BJ (cell line): ENCODE data around the gene TCF4. TPM values are rescaled to one million over a fixed set of nuclear protein-coding genes. Genes with fewer than 3 reads are reported as not detected.

Source experiments
- CTCF ChIA-PET: fragments of 350-600 bp; formaldehyde crosslinking; extraction: SDS; loops from one replicate; lab custom pipeline; 2021; ENCODE audit warnings: antibody characterized with exemption, inconsistent platforms; lab: Yijun Ruan, JAX
- POLR2A ChIA-PET: fragments of 300-600 bp; sonication (Branson Sonifier 250); formaldehyde crosslinking; extraction: SDS; loops from one replicate; lab custom pipeline; 2021; ENCODE audit warnings: antibody characterized with exemption; lab: Charles Lee
- DNase-seq: peaks from one replicate; pipeline ENCODE4 v3.0.0-alpha.2; 2011; ENCODE audit warnings: low read depth
- H3K27me3 ChIP-seq: 2 replicates; pipeline ENCODE4 v1.6.0; 2011; ENCODE audit warnings: low read length; ENCODE audit not compliant: control insufficient read depth, insufficient read depth
- H3K36me3 ChIP-seq: 2 replicates; pipeline ENCODE4 v1.5.1; 2011; ENCODE audit warnings: low read length; ENCODE audit not compliant: control insufficient read depth, insufficient read depth
- H3K4me3 ChIP-seq: 2 replicates; pipeline ENCODE4 v1.5.1; 2011; ENCODE audit warnings: low read depth, mild to moderate bottlenecking, control low read depth, low read length
- polyA plus RNA-seq: library from polyadenylated mRNA; depleted of rRNA; stranded (reverse); fragments of >200 nt; gene quantifications from 2 replicates; pipeline ENCODE4 v1.2.3, GENCODE V29; 2011
- TF ChIP-seq, protein P1 (sequence below): IDR thresholded peaks from 2 replicates; pipeline ENCODE4 v1.5.1; 2011; ENCODE audit warnings: low read depth, mild to moderate bottlenecking, control low read depth, inconsistent platforms, low read length, moderate library complexity; ENCODE audit not compliant: insufficient read depth

The TCF4 gene
- polyA plus RNA-seq, 1 experiment = 65.8 TPM

DNA sequence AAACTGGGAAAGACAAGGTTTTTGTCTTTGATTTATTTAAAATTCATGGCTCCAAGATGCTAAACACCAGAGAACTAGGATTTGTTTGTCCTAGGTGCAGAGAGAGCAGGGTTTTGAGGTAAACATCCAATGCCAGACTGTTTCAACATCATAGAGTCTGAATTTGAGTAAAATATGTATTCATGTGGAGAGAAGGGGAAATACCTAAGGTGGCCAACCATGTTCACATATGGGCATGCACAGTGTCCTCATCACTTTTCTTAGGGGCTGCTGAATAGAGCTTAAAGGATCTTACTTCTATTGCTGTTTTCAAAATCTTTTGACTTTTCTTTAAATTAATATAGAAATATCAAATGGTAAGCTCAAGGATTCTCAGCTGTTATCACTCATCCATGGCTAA is 341.7 kb downstream of the TCF4 start:
- ChIA-PET POLR2A (no interaction called here), CTCF (no interaction called here)
- Histone ChIP-seq H3K36me3 (no peaks in the 10 kb centered on the region; the same call in 1 of the 2 replicates), H3K4me3 (no peak overlapping the region), H3K27me3 (no peaks in the 10 kb centered on the region)
- TF ChIP-seq, protein P1, sequence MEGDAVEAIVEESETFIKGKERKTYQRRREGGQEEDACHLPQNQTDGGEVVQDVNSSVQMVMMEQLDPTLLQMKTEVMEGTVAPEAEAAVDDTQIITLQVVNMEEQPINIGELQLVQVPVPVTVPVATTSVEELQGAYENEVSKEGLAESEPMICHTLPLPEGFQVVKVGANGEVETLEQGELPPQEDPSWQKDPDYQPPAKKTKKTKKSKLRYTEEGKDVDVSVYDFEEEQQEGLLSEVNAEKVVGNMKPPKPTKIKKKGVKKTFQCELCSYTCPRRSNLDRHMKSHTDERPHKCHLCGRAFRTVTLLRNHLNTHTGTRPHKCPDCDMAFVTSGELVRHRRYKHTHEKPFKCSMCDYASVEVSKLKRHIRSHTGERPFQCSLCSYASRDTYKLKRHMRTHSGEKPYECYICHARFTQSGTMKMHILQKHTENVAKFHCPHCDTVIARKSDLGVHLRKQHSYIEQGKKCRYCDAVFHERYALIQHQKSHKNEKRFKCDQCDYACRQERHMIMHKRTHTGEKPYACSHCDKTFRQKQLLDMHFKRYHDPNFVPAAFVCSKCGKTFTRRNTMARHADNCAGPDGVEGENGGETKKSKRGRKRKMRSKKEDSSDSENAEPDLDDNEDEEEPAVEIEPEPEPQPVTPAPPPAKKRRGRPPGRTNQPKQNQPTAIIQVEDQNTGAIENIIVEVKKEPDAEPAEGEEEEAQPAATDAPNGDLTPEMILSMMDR = no peak
- no peak for DNase-seq

DNA sequence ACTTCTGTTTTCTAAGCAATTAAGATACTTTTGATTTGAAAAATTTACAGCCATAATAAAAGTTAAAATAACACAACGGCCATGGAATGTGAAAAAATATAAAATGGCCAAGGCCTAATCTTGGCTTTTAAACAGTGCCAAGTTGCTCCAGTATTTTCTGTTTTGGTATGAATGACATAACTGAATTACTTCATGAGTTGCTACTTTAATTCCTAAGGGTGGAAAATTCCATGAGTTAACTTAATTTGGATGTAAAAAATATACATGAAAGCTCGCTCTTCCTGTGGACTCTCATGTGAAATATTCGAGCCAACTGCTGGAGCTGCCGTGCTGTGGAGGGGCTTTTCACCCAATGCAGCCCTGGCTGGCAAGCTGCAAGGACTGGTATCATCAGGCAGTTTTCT is 342.8 kb downstream of the TCF4 start:
- ChIA-PET CTCF (interaction anchor here (0.8 to 2.3 kb wide), 3 partner anchors 11 to 149 kb away, joined by 3 to 16 read pairs (median 3); no protein-coding TSS in a partner anchor), POLR2A (interaction anchor here (0.7 kb wide), 1 partner anchor 318 kb away, joined by 3 read pairs; no protein-coding TSS in a partner anchor)
- Histone ChIP-seq H3K27me3 (no peaks in the 10 kb centered on the region), H3K4me3 (no peak overlapping the region), H3K36me3 (no peaks in the 10 kb centered on the region; the same call in 1 of the 2 replicates)
- no peak for DNase-seq
- TF ChIP-seq, protein P1 = no peak

DNA sequence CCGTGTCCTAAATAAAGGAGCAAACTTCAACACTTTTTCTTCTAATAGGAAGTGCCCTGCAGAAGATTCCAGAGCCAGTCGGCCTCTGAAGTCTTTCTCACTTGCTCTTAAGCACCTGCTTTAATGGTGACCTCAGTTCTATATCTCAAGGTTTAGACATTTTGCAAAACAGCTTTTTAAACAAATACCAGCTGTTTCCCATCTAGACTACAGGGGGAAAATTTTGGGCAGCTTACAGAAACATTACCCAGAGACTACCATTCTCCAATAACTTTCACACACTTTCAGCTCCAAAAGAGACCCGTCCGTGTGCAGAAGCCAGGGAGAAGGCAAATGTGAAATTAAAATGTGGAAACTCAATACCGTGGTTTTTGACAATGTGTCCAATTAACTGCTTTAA is 343.4 kb downstream of the TCF4 start:
- no peak overlapping the region for H3K4me3 ChIP-seq
- TF ChIP-seq, protein P1 = no peak
- no peaks in the 10 kb centered on the region; the same call in 1 of the 2 replicates for H3K36me3 ChIP-seq
- H3K27me3 ChIP-seq = no peaks in the 10 kb centered on the region
- ChIA-PET CTCF (interaction anchor here (0.6 to 2.3 kb wide), 4 partner anchors 10 to 262 kb away, joined by 3 to 16 read pairs (median 3); no protein-coding TSS in a partner anchor), POLR2A (interaction anchor here (0.7 kb wide), 1 partner anchor 318 kb away, joined by 3 read pairs; no protein-coding TSS in a partner anchor)
- no peak for DNase-seq

DNA sequence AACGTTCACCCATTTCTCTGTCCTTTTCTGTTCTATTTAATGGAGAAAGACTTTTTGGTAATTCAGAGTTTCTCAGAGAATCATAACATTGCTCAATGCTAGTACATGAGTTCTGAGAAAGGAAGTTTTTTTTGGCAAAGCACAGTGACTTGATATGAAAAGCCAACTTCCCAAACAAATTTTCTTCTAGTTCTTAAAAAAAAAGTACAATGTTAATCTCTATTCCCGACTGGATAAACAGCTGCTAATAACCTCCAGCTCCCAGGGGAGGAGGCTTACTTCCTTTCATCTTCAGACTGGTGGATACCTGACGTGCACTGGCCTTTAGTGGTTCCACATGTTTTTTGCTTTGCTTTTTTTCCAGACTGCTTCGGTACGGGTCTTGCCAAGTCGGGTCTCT is 344.1 kb downstream of the TCF4 start:
- ChIA-PET POLR2A (no interaction called here), CTCF (interaction anchor here (0.6 to 2.3 kb wide), 3 partner anchors 9 to 261 kb away, joined by 3 to 16 read pairs (median 3); no protein-coding TSS in a partner anchor)
- Histone ChIP-seq H3K36me3 (no peaks in the 10 kb centered on the region), H3K4me3 (no peak overlapping the region), H3K27me3 (no peaks in the 10 kb centered on the region)
- DNase-seq = no peak
- TF ChIP-seq, protein P1 = no peak

DNA sequence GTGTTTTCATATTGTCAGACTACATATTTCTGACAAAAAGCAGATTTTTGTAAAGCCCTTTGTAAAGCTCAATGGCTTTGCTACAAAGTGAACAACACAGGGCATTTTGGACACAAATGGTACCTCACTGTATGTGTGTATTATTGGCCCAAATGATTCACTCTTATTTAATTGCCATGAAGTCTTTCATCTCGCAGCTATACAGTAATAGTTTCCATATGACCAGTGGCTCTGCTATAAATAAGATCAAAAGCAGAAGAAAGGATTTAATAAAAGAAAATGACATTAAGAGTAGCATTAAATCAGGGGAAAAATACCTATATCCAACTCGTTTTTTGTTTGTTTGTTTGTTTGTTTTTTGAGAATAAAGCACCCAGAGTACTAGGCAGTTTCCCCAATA is 344.7 kb downstream of the TCF4 start:
- CTCF ChIA-PET = interaction anchor here (1.1 kb wide), 1 partner anchor 9 kb away, joined by 6 read pairs; no protein-coding TSS in a partner anchor
- no peak for DNase-seq
- POLR2A ChIA-PET = no interaction called here
- Histone ChIP-seq H3K4me3 (no peak overlapping the region), H3K27me3 (no peaks in the 10 kb centered on the region), H3K36me3 (no peaks in the 10 kb centered on the region)
- TF ChIP-seq, protein P1 = no peak
